ENCODE data around the gene GPR157. TPM values are rescaled to one million over a fixed set of nuclear protein-coding genes. Genes with fewer than 3 reads are reported as not detected.

Gene GPR157, protein sequence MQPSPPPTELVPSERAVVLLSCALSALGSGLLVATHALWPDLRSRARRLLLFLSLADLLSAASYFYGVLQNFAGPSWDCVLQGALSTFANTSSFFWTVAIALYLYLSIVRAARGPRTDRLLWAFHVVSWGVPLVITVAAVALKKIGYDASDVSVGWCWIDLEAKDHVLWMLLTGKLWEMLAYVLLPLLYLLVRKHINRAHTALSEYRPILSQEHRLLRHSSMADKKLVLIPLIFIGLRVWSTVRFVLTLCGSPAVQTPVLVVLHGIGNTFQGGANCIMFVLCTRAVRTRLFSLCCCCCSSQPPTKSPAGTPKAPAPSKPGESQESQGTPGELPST
- total RNA-seq (1.3 TPM), polyA plus RNA-seq (ENCODE audit: insufficient read depth in 1 of 8, insufficient read length in 8 of 8, low replicate concordance in 1 of 8) (1 to 10 TPM; 1.0 to 2.6 (median 1.3) TPM)
- long read RNA-seq, donor 1, result 0 reads
- long read RNA-seq, donor 2, result 0 reads
- long read RNA-seq, donor 3, result 0 reads
- long read RNA-seq, donor 4, result 0 reads
- long read RNA-seq, donor 5, result 0 reads
- long read RNA-seq, donor 6, result 0 reads
- long read RNA-seq, donor 7, result 0 reads
- long read RNA-seq, donor 8, result 0 reads
- long read RNA-seq, donor 9, result 0 reads
- long read RNA-seq, donor 10, result 0 reads
- long read RNA-seq, donor 11, result 0 reads

DNA sequence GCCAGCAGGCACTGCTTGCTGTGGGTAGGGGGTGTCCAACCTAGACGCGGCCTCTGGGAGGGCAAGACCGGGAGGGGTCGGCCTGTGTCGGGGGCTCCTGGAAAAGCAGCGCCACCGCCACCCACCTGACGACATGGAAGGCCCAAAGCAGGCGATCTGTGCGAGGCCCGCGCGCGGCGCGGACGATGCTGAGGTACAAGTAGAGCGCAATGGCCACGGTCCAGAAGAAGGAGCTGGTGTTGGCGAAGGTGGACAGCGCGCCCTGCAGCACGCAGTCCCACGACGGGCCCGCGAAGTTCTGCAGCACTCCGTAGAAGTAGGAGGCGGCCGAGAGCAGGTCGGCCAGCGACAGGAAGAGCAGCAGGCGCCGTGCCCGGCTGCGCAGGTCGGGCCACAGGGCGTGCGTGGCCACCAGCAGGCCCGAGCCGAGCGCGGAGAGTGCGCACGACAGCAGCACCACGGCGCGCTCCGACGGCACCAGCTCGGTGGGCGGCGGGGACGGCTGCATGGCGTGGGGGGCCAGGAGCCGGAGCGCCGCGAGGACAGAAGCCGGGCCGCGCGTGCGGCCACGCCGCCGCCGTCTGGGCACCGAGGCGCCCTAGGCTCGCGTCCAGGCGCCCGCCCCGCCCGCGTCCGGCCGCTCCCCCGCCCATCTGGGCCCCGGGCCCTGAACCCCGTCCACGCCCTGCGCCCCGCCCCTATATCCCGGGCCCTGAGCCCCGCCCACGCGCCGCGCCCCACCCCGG is at the start of gene GPR157:
TSS of gene GPR157 (minus strand) at position 583 of the 746 bp plus-strand sequence. CDS start at position 508, 75 bp downstream.
- Histone ChIP-seq H3K27ac (ENCODE audit: low read length) (peak within 1 kb of the TSS; percentile 38), H3K9me3 (replicated peaks; ENCODE audit: control insufficient read depth, low read depth, low read length) (no peaks in the 10 kb centered on the region), H3K27me3 (ENCODE audit: control insufficient read depth, insufficient read depth, low read length) (peaks cover 21% of the 10 kb centered on the region), H3K36me3 (ENCODE audit: control insufficient read depth, insufficient read depth, low read length) (no peaks in the 10 kb centered on the region), H3K4me1 (ENCODE audit: control insufficient read depth, insufficient read depth, low read length) (peaks cover 8% of the 10 kb centered on the region), H3K4me3 (ENCODE audit: low read length) (peak within 1 kb of the TSS; percentile 42)
- 1% methylated on average over 91 of the region's 92 CpGs for WGBS (ENCODE audit: insufficient coverage)
- DNase-seq, result peak; percentile 64

DNA sequence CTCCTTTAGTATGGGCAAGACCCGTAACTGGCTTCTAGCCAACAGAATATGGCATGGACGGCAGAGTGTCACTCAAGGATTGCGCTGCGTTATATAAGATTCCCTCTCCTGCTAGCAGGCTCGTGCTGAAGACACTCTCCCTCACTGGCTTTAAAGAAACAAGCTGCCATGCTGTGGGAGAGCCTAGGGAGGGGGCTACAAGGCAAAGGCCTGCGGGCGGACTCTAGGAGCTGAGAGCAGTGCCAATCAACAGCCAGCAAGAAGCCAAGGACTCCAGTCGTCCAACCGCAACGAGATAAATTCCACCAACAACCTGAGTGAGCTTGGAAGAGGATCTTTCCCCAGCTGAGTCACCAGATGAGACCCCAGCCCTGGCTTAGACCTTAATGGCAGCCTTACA is 45.9 kb upstream of the GPR157 start:
- H3K27me3 ChIP-seq (ENCODE audit: control insufficient read depth, insufficient read depth, low read length), result peaks cover 10% of the 10 kb centered on the region
- H3K36me3 ChIP-seq (ENCODE audit: control insufficient read depth, insufficient read depth, low read length), result no peaks in the 10 kb centered on the region
- 89% methylated on average over 6 of the region's 10 CpGs for WGBS (ENCODE audit: insufficient coverage)
- no peaks in the 10 kb centered on the region for H3K4me1 ChIP-seq (ENCODE audit: control insufficient read depth, insufficient read depth, low read length)
- no peak overlapping the region for H3K27ac ChIP-seq (ENCODE audit: low read length)
- DNase-seq, result no peak
- no peaks in the 10 kb centered on the region for H3K9me3 ChIP-seq (replicated peaks; ENCODE audit: control insufficient read depth, low read depth, low read length)
- no peak overlapping the region for H3K4me3 ChIP-seq (ENCODE audit: low read length)

DNA sequence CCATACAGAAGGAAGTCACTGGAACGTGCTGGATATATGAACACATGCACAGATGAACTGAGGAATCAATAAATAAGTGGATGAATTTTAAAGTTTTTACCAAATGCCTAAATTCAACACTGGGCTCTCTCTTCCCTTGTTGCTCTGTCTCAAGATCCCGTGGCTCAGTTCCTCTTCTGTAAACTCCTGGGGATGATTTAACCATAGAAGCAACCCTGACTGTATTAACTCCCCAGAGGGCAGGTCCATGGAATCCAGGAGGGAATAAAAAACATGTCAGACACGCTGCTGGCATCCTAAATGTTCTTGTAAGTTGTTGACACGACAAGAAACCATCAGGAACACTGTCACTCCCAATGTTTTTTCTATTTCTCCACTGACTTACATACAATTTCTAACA is 45.3 kb upstream of the GPR157 start:
- Histone ChIP-seq H3K27me3 (ENCODE audit: control insufficient read depth, insufficient read depth, low read length) (peaks cover 9% of the 10 kb centered on the region), H3K36me3 (ENCODE audit: control insufficient read depth, insufficient read depth, low read length) (no peaks in the 10 kb centered on the region), H3K27ac (ENCODE audit: low read length) (no peak overlapping the region), H3K4me1 (ENCODE audit: control insufficient read depth, insufficient read depth, low read length) (no peaks in the 10 kb centered on the region), H3K4me3 (ENCODE audit: low read length) (no peak overlapping the region), H3K9me3 (replicated peaks; ENCODE audit: control insufficient read depth, low read depth, low read length) (no peaks in the 10 kb centered on the region)
- no peak for DNase-seq
- 67% methylated on average over 1 of the region's 4 CpGs for WGBS (ENCODE audit: insufficient coverage)

DNA sequence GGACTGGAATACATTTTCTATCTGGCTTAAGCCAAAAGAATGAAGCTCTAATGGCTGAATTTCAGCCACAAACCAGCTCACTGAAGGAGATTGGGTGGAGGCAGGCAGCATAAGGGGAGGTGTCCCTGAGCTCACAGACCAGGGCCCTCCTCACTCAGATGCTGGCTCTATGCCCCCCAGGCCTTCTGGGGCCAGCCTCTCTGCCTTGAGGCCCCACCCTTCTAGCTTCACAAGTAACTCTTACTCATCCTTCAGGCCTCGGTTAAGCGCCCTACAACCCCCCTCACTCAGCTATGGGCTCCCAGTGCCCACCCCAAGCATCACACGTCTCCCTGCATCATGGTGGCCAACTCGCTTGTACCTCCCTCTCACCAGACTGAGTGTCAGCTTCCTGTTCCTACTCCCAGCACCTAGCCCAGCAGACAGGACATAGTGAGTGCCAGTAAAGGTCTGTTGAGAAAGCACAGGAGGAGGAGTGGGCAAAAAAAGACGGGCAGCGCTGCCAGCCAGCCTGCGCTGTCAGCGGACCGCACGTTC is 40.8 kb upstream of the GPR157 start:
- no peak overlapping the region for H3K27ac ChIP-seq (ENCODE audit: low read length)
- H3K9me3 ChIP-seq (replicated peaks; ENCODE audit: control insufficient read depth, low read depth, low read length), result no peaks in the 10 kb centered on the region
- DNase-seq, result no peak
- no peaks in the 10 kb centered on the region for H3K4me1 ChIP-seq (ENCODE audit: control insufficient read depth, insufficient read depth, low read length)
- peaks cover 7% of the 10 kb centered on the region for H3K27me3 ChIP-seq (ENCODE audit: control insufficient read depth, insufficient read depth, low read length)
- no peaks in the 10 kb centered on the region for H3K36me3 ChIP-seq (ENCODE audit: control insufficient read depth, insufficient read depth, low read length)
- 88% methylated on average over 8 of the region's 10 CpGs for whole genome bisulfite sequencing (ENCODE audit: insufficient coverage)
- no peak overlapping the region for H3K4me3 ChIP-seq (ENCODE audit: low read length)

DNA sequence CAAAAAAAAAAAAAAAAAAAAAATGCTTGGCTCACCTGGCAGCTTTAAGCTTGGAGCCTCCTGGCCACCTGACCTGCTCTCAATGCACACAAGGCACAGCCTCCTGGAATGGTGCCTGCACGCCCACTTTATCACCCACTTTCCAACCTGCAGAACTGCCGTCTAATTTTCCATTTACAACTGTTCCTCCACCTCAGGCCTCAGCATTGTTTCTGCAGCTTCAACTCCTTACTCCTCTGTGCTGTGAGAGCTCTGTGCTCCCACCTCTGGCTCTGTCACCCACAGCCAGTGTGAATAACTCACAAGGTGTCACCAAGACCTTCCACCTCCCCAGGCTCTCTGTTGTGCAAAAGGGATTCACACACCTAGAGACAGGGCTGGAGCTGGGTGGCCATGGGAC is 38.7 kb upstream of the GPR157 start:
- 73% methylated on average over 2 of the region's 2 CpGs for WGBS (ENCODE audit: insufficient coverage)
- no peak for DNase-seq
- no peak overlapping the region for H3K4me3 ChIP-seq (ENCODE audit: low read length)
- H3K27me3 ChIP-seq (ENCODE audit: control insufficient read depth, insufficient read depth, low read length), result peaks cover 5% of the 10 kb centered on the region
- H3K9me3 ChIP-seq (replicated peaks; ENCODE audit: control insufficient read depth, low read depth, low read length), result no peaks in the 10 kb centered on the region
- H3K36me3 ChIP-seq (ENCODE audit: control insufficient read depth, insufficient read depth, low read length), result no peaks in the 10 kb centered on the region
- H3K27ac ChIP-seq (ENCODE audit: low read length), result no peak overlapping the region
- H3K4me1 ChIP-seq (ENCODE audit: control insufficient read depth, insufficient read depth, low read length), result no peaks in the 10 kb centered on the region

- peak; percentile 38 for DNase-seq
- H3K36me3 ChIP-seq (ENCODE audit: control insufficient read depth, insufficient read depth, low read length), result no peaks in the 10 kb centered on the region
- H3K27ac ChIP-seq (ENCODE audit: low read length), result no peak overlapping the region
- 59% methylated on average over 18 of the region's 27 CpGs for WGBS (ENCODE audit: insufficient coverage)
- H3K4me3 ChIP-seq (ENCODE audit: low read length), result no peak overlapping the region
- H3K27me3 ChIP-seq (ENCODE audit: control insufficient read depth, insufficient read depth, low read length), result peaks cover 5% of the 10 kb centered on the region
- H3K9me3 ChIP-seq (replicated peaks; ENCODE audit: control insufficient read depth, low read depth, low read length), result no peaks in the 10 kb centered on the region
- H3K4me1 ChIP-seq (ENCODE audit: control insufficient read depth, insufficient read depth, low read length), result no peaks in the 10 kb centered on the region
These were observed 37.7 kb upstream of the GPR157 start for GRCh38 chr1:9166289-9167235.

DNA sequence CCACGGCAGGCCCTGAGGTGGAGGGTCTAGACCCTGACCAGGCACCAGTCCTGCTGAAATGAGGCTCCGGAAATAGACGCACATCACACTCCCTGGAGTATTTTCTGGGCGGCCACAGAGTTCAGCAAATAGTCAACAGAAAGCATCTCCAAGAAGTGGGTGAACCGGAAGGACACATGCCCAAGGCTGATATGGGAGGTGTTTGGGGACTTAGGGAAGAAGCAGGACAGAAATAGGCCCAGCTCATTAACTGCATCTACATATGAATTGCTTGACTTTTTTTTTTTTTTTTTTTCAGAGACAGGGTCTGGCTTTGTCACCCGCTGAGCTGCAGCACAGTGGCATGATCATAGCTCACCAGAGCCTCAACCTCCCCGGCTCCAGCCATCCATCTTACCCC is 36.5 kb upstream of the GPR157 start:
- H3K9me3 ChIP-seq (replicated peaks; ENCODE audit: control insufficient read depth, low read depth, low read length), result no peaks in the 10 kb centered on the region
- no peak for DNase-seq
- peaks cover 3% of the 10 kb centered on the region for H3K27me3 ChIP-seq (ENCODE audit: control insufficient read depth, insufficient read depth, low read length)
- H3K36me3 ChIP-seq (ENCODE audit: control insufficient read depth, insufficient read depth, low read length), result no peaks in the 10 kb centered on the region
- H3K27ac ChIP-seq (ENCODE audit: low read length), result no peak overlapping the region
- H3K4me3 ChIP-seq (ENCODE audit: low read length), result no peak overlapping the region
- H3K4me1 ChIP-seq (ENCODE audit: control insufficient read depth, insufficient read depth, low read length), result no peaks in the 10 kb centered on the region
- WGBS (ENCODE audit: insufficient coverage), result 77% methylated on average over 4 of the region's 7 CpGs

GRCh38 chr1:9164919-9165318 is 36.0 kb upstream of the GPR157 start:
- Histone ChIP-seq H3K36me3 (ENCODE audit: control insufficient read depth, insufficient read depth, low read length) (no peaks in the 10 kb centered on the region), H3K4me3 (ENCODE audit: low read length) (no peak overlapping the region), H3K9me3 (replicated peaks; ENCODE audit: control insufficient read depth, low read depth, low read length) (no peaks in the 10 kb centered on the region), H3K27me3 (ENCODE audit: control insufficient read depth, insufficient read depth, low read length) (peaks cover 5% of the 10 kb centered on the region), H3K27ac (ENCODE audit: low read length) (no peak overlapping the region), H3K4me1 (ENCODE audit: control insufficient read depth, insufficient read depth, low read length) (no peaks in the 10 kb centered on the region)
- DNase-seq, result no peak
- WGBS (ENCODE audit: insufficient coverage), result 75% methylated on average over 4 of the region's 7 CpGs

GRCh38 chr1:9164532-9164900 is 35.6 kb upstream of the GPR157 start:
- Histone ChIP-seq H3K27me3 (ENCODE audit: control insufficient read depth, insufficient read depth, low read length) (peaks cover 5% of the 10 kb centered on the region), H3K36me3 (ENCODE audit: control insufficient read depth, insufficient read depth, low read length) (no peaks in the 10 kb centered on the region), H3K4me3 (ENCODE audit: low read length) (no peak overlapping the region), H3K4me1 (ENCODE audit: control insufficient read depth, insufficient read depth, low read length) (no peaks in the 10 kb centered on the region), H3K9me3 (replicated peaks; ENCODE audit: control insufficient read depth, low read depth, low read length) (no peaks in the 10 kb centered on the region), H3K27ac (ENCODE audit: low read length) (no peak overlapping the region)
- DNase-seq, result no peak
- 30% methylated on average over 3 of the region's 4 CpGs for WGBS (ENCODE audit: insufficient coverage)

Measured in muscle of leg (tissue), 16 donors.